ENCODE data around the gene BOD1L1. TPM values are rescaled to one million over a fixed set of nuclear protein-coding genes. Genes with fewer than 3 reads are reported as not detected.

Gene BOD1L1
- total RNA-seq, 1 donor from 2014 or later: 18.4 TPM

GRCh38 chr4:13633671-13634070 is 6.1 kb upstream of the BOD1L1 start:
- Histone ChIP-seq H3K4me3 (ENCODE audit: low read depth, low read length) (no peak overlapping the region), H3K36me3 (ENCODE audit: control insufficient read depth, insufficient read depth, low read length) (no peaks in the 10 kb centered on the region), H3K27me3 (ENCODE audit: control insufficient read depth, insufficient read depth, low read length) (no peaks in the 10 kb centered on the region)
- no peak for DNase-seq (ENCODE audit: low read depth)
- TF ChIP-seq, protein P1, sequence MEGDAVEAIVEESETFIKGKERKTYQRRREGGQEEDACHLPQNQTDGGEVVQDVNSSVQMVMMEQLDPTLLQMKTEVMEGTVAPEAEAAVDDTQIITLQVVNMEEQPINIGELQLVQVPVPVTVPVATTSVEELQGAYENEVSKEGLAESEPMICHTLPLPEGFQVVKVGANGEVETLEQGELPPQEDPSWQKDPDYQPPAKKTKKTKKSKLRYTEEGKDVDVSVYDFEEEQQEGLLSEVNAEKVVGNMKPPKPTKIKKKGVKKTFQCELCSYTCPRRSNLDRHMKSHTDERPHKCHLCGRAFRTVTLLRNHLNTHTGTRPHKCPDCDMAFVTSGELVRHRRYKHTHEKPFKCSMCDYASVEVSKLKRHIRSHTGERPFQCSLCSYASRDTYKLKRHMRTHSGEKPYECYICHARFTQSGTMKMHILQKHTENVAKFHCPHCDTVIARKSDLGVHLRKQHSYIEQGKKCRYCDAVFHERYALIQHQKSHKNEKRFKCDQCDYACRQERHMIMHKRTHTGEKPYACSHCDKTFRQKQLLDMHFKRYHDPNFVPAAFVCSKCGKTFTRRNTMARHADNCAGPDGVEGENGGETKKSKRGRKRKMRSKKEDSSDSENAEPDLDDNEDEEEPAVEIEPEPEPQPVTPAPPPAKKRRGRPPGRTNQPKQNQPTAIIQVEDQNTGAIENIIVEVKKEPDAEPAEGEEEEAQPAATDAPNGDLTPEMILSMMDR (IDR thresholded peaks at IDR 0.05; ENCODE audit: insufficient read depth, low read length, severe bottlenecking): no peak
- no peak for FAIRE-seq

DNA sequence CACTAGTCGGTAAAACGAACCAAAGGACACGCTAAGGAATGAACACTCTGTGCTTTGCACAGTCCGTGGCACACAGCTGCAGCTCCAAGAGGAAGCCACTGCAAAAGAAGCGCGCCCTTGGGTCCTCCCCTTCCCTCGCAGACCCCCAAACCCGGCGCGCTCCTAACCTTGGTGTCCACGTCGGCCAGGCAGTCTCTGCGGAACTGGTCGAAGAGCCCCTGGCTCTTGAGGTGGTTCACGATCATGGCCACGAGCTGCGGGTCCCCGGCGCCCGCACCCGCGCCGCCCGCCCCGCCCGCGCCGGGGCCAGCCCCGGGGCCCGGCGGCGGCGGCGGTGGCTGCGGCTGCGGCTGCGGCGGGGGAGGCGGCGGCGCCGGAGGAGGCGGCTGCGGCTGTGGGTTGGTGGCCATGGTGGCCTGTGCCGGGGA is 333 bp downstream of the BOD1L1 start:
- H3K36me3 ChIP-seq (ENCODE audit: control insufficient read depth, insufficient read depth, low read length): no peaks in the 10 kb centered on the region
- H3K4me3 ChIP-seq (ENCODE audit: low read depth, low read length): peak overlapping the region; percentile 88
- TF ChIP-seq, protein P1 (IDR thresholded peaks at IDR 0.05; ENCODE audit: insufficient read depth, low read length, severe bottlenecking): no peak
- H3K27me3 ChIP-seq (ENCODE audit: control insufficient read depth, insufficient read depth, low read length): no peaks in the 10 kb centered on the region
- no peak for FAIRE-seq
- no peak for DNase-seq (ENCODE audit: low read depth)

DNA sequence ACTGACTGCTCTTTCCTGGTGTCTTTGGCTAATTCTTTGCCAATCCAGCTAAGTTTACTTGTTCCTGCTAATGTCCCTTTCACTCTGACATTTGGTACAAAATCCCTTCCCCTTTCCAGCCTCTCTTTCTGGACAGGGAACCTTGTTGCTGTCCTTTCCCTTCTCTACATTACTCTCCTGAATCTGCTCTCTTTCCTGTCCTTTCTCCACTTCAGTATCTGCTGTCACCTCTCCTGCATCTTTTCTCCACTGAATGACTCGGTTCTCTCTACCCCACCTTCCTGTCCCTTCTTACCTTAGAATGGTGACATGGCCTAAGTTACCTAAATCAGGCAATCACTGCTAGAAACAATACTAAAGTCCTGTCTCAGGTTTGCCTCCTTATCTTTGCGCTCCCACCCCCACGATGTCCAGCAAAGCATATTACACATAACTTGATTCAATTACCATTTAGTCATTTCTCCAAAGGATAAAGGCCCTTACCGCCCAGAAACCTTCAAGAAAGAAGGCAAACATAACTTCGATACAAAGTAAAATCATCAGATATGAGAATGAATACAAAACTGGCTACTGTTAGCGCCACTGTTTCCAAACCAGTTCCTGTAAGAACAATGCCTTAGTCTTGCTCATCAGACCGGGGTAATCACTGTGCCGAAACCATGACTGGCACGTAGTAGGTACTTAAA is 890 bp downstream of the BOD1L1 start:
- H3K27me3 ChIP-seq (ENCODE audit: control insufficient read depth, insufficient read depth, low read length): no peaks in the 10 kb centered on the region
- peak; percentile 35 for DNase-seq (ENCODE audit: low read depth)
- no peak for FAIRE-seq

GRCh38 chr4:13618212-13618806 is 9.2 kb downstream of the BOD1L1 start:
- Histone ChIP-seq H3K36me3 (ENCODE audit: control insufficient read depth, insufficient read depth, low read length) (peaks cover 7% of the 10 kb centered on the region), H3K4me3 (ENCODE audit: low read depth, low read length) (no peak overlapping the region), H3K27me3 (ENCODE audit: control insufficient read depth, insufficient read depth, low read length) (no peaks in the 10 kb centered on the region)
- no peak for DNase-seq (ENCODE audit: low read depth)
- TF ChIP-seq, protein P1 (IDR thresholded peaks at IDR 0.05; ENCODE audit: insufficient read depth, low read length, severe bottlenecking): no peak
- no peak for FAIRE-seq

More for the DNA sequence above, 890 bp downstream of the BOD1L1 start:
- Histone ChIP-seq H3K4me3 (ENCODE audit: low read depth, low read length) (peak overlapping the region; percentile 88), H3K36me3 (ENCODE audit: control insufficient read depth, insufficient read depth, low read length) (no peaks in the 10 kb centered on the region)
- TF ChIP-seq, protein P1 (IDR thresholded peaks at IDR 0.05; ENCODE audit: insufficient read depth, low read length, severe bottlenecking): no peak

- TF ChIP-seq, protein P1 (IDR thresholded peaks at IDR 0.05; ENCODE audit: insufficient read depth, low read length, severe bottlenecking): no peak
- FAIRE-seq (no peak), DNase-seq (ENCODE audit: low read depth) (no peak)
- peaks cover 9% of the 10 kb centered on the region for H3K36me3 ChIP-seq (ENCODE audit: control insufficient read depth, insufficient read depth, low read length)
- no peaks in the 10 kb centered on the region for H3K27me3 ChIP-seq (ENCODE audit: control insufficient read depth, insufficient read depth, low read length)
- H3K4me3 ChIP-seq (ENCODE audit: low read depth, low read length): no peak overlapping the region
Observed at GRCh38 chr4:13617801-13618200, 9.7 kb downstream of the BOD1L1 start.
